Gastroesophageal sphincter (tissue), 4 donors: Measurements from ENCODE around the gene ABCA9. TPM values are rescaled to one million over a fixed set of nuclear protein-coding genes. Genes with fewer than 3 reads are reported as not detected.

Experiments
- ATAC-seq: fragments of 150-250 bp; one replicate; pipeline ENCODE4 v1.9.1; 2016; ENCODE audit warnings: mild to moderate bottlenecking, moderate library complexity
- H3K27ac ChIP-seq, 4 donors: fragments of 200-600 bp; sonication (generic) in 3 of 4; 1 replicate in 3 of 4; 2 replicates in 1 of 4; pipeline ENCODE4 v1.5.1; 2016 to 2019
- H3K27me3 ChIP-seq: fragments of 200-600 bp; sonication (generic); one replicate; pipeline ENCODE4 v1.5.1; 2019
- H3K36me3 ChIP-seq, 2 donors: fragments of 200-600 bp; sonication (generic); one replicate each; pipeline ENCODE4 v1.5.1; 2019; ENCODE audit warnings: control low read depth in 1 of 2
- H3K4me1 ChIP-seq, 3 donors: fragments of 200-600 bp; sonication (generic); 1 replicate in 2 of 3; 2 replicates in 1 of 3; pipeline ENCODE4 v1.5.1; 2016 to 2019; ENCODE audit warnings: control low read depth in 2 of 3
- H3K4me3 ChIP-seq, 2 donors: fragments of 200-600 bp; sonication (generic); one replicate each; pipeline ENCODE4 v1.5.1; 2019; ENCODE audit warnings: mild to moderate bottlenecking in 1 of 2, moderate library complexity in 1 of 2
- H3K9me3 ChIP-seq, 3 donors: fragments of 200-600 bp; sonication (generic); one replicate each; pipeline ENCODE4 v1.5.1; 2017 to 2019; ENCODE audit warnings: control low read depth in 2 of 3
- EP300 ChIP-seq: sonication (generic); formaldehyde crosslinking; IDR thresholded peaks from one replicate; pipeline ENCODE4 v1.6.1; 2017; ENCODE audit warnings: antibody characterized with exemption, mild to moderate bottlenecking
- POLR2A ChIP-seq, 2 donors: fragments of 450-650 bp; IDR thresholded peaks; one replicate each; pipeline ENCODE4 v1.6.1; 2017; ENCODE audit warnings: antibody characterized with exemption in 2 of 2, mild to moderate bottlenecking in 2 of 2, moderate library complexity in 1 of 2
- POLR2AphosphoS5 ChIP-seq: sonication (generic); formaldehyde crosslinking; IDR thresholded peaks from one replicate; pipeline ENCODE4 v1.6.1; 2017; ENCODE audit warnings: antibody characterized with exemption
- WGBS, 2 donors: methylation state at CpG; one replicate each; pipeline ENCODE4 v1.1.5; 2018; ENCODE audit warnings: low coverage in 1 of 2; 5-methylcytosine and 5-hydroxymethylcytosine counted together
- small RNA-seq, 4 donors: library from RNA; depleted of rRNA; stranded (forward); fragments of <200 nt; gene quantifications; one replicate each; pipeline ENCODE3, GENCODE V24; 2016
- total RNA-seq, 4 donors: library from RNA; depleted of rRNA; stranded (reverse); fragments of >200 nt; gene quantifications; one replicate each; pipeline ENCODE4 v1.1.0, GENCODE V29; 2016
- TF ChIP-seq, protein P1 (sequence below), 4 experiments: fragments of 200-600 bp in 2 of 4; fragments of 450-650 bp in 2 of 4; sonication (generic) in 1 of 4; IDR thresholded peaks; one replicate each; pipeline ENCODE4 v1.5.1; 2017 to 2019; ENCODE audit warnings: antibody characterized with exemption in 4 of 4, mild to moderate bottlenecking in 2 of 4, moderate library complexity in 2 of 4

ABCA9 gene
- total RNA-seq, 4 donors from 2014 or later, result 18.3 to 64.6 (median 26.5) TPM

DNA sequence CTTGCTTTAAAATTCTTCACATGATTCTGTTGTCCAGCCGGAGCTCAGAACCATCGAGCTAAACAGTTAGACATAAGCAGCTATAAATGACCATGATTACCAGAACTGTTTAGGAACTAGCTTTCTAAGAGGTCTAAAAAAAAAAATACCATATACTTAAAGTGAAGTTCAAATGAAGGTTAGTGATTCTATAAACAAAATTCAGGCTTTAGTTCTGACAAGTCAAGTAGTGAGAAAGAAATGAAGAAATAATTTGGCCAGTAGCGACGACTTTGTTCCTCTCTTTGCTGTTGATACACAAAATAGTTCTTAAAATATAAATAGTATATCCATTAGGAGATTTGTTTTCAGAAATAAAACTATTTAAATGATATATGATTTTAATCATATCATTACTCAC, 133.2 kb downstream of the ABCA9 start:
- H3K4me1 ChIP-seq, result peaks cover 0 to 18% (median 4%) of the 10 kb centered on the region in 3 donors
- ATAC-seq, result no peak
- H3K27ac ChIP-seq, result no peak overlapping the region
- TF ChIP-seq POLR2AphosphoS5, result no peak
- TF ChIP-seq EP300, result no peak
- no peak for TF ChIP-seq POLR2A (IDR thresholded peaks at IDR 0.05)
- no peak overlapping the region for H3K4me3 ChIP-seq
- H3K36me3 ChIP-seq, result peaks cover 0 to 4% of the 10 kb centered on the region in 2 donors
- H3K27me3 ChIP-seq, result no peaks in the 10 kb centered on the region
- H3K9me3 ChIP-seq, result no peaks in the 10 kb centered on the region
- 21 to 24% methylated on average over 4 of the region's 4 CpGs for WGBS, 2 donors

DNA sequence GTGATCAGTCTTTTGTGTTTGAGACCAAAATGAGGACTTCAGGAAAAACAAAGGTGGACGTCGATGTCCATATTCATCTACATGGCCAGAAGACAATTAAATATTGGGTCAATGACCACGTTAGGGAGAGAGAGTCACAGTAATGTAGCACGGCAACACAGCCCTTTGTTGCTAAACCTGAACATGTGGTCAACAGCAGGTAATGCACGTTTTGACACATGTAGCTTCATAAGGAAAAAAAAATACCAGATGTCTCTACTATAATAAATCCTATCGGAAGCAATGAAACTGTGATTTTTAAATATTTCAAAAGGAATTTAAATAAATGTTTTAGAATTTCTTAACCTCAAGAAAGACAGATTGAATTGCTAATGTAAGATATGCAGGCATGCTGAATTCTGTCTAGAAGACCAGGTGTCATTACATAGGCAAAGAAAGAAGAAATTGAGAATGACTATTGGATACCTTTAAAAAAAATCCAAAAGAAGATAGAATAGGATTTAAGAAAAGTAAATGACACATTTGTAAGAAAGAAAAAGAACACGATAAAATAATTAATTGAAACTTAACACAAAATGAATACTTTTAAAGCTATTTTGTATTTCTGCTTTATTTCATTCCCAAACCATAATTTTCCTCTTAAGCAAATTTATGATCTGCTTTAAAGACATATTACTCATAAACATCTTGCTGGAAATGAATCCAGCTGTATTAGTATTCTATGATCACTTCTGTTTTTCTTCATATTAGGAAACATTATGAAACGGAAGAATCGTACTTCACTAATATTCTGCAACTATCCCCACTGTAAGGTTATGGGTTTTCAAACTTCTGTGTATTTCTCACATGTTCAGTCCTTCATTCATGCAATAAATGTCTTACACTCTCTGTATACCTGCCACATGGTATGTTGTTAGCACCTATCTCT, 135.7 kb downstream of the ABCA9 start:
- H3K27ac ChIP-seq, result no peak overlapping the region
- no peaks in the 10 kb centered on the region for H3K9me3 ChIP-seq
- 65 to 74% methylated on average over 9 of the region's 9 CpGs for WGBS, 2 donors
- peaks cover 0 to 4% of the 10 kb centered on the region in 2 donors for H3K36me3 ChIP-seq
- H3K27me3 ChIP-seq, result no peaks in the 10 kb centered on the region
- TF ChIP-seq, protein P1, sequence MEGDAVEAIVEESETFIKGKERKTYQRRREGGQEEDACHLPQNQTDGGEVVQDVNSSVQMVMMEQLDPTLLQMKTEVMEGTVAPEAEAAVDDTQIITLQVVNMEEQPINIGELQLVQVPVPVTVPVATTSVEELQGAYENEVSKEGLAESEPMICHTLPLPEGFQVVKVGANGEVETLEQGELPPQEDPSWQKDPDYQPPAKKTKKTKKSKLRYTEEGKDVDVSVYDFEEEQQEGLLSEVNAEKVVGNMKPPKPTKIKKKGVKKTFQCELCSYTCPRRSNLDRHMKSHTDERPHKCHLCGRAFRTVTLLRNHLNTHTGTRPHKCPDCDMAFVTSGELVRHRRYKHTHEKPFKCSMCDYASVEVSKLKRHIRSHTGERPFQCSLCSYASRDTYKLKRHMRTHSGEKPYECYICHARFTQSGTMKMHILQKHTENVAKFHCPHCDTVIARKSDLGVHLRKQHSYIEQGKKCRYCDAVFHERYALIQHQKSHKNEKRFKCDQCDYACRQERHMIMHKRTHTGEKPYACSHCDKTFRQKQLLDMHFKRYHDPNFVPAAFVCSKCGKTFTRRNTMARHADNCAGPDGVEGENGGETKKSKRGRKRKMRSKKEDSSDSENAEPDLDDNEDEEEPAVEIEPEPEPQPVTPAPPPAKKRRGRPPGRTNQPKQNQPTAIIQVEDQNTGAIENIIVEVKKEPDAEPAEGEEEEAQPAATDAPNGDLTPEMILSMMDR (IDR thresholded peaks at IDR 0.05), result no peak
- TF ChIP-seq EP300, result no peak
- no peak for TF ChIP-seq POLR2AphosphoS5
- TF ChIP-seq POLR2A (IDR thresholded peaks at IDR 0.05), result no peak
- ATAC-seq, result no peak
- H3K4me1 ChIP-seq, result peaks cover 0 to 18% (median 4%) of the 10 kb centered on the region in 3 donors
- no peak overlapping the region for H3K4me3 ChIP-seq

Small RNA genes lying within 50 kb of the gene (small RNA-seq; reads per million reads assigned to genes)
- 0 reads per million in 4 donors for gene MIR4524B

Other genes starting within 250 kb of the ABCA9 start
- gene ABCA8, start 105.5 kb downstream of the ABCA9 start, total RNA-seq, result 100 to 1,000 TPM in 1 of 4 donors, 10 to 100 TPM in 3; 54.4 to 113 (median 71.3) TPM
- 100 to 1,000 TPM in 1 of 4 donors, 10 to 100 TPM in 3; 35.8 to 133 (median 71.1) TPM for gene ABCA6, start 81.0 kb upstream of the ABCA9 start, total RNA-seq
- 10 to 100 TPM in 1 of 4 donors, 1 to 10 TPM in 3; 2.7 to 15.1 (median 5.5) TPM for gene ABCA10, start 167.9 kb upstream of the ABCA9 start, total RNA-seq